HG02981 (cell line): ENCODE results near the gene VWA5B2.

Source experiments
- ATAC-seq: cut with Tn5 transposase; IDR thresholded peaks from one replicate; pipeline ENCODE4 v1.9.1; 2021; ENCODE audit warnings: mild to moderate bottlenecking, moderate library complexity; ENCODE audit not compliant: unreplicated experiment

Gene VWA5B2

DNA sequence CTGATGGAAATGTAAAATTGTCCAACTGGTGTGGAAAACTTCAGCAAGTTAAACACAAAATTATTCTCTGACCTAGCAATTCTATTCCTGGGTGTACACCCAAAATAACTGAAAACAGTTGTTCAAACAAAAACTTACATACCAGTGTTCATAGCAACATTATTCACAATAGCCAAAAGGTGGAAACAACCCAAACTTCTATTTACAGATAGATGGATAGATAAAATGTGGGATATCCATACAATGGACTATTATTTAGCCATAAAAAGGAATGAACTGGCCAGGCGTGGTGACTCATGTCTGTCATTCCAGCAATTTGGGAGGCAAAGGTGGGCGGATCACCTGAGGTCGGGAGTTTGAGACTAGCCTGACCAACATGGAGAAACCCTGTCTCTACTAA lies 6.9 kb upstream of the VWA5B2 start:
- ATAC-seq: no peak

DNA sequence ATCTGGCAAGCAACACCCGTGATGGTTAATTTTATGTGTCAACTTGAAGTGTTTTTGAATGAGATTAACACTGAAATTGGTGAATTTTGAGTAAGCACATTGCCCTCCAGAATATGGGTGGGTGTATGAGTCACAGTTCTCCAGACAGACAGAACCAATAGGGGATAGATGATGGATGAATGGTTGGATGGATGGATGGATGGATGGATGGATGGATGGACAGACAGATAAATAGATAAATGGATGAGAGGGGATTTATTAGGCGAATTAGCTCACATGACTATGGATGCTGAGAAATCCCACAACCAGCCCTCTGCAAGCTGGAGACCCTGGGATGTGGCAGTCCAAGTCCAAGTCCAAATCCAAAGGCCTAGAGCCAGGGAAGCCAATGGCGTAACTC lies 5.4 kb upstream of the VWA5B2 start:
- no peak for ATAC-seq

DNA sequence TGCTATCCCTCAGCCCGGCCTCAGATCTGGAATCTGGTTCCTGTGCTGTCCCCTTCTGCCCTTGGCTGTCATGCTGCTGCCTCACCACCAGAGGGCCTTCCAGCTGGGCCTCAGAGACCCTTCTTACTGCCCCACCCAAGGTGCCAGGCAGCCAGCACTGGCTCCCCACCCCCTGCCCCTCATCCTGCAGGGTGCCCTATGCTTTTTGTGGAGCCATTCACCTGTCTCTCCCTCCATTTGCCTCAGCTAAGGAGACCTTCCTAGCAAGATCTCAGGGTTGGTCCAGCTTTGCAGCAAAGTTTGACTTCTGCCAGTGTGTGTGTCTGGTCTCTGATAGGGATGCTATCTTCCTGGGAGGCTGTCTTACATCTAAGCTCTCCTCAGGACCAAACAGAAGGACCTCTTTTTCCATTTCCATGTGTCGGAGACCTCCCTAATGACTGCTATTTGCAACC lies 1.9 kb upstream of the VWA5B2 start:
- no peak for ATAC-seq

DNA sequence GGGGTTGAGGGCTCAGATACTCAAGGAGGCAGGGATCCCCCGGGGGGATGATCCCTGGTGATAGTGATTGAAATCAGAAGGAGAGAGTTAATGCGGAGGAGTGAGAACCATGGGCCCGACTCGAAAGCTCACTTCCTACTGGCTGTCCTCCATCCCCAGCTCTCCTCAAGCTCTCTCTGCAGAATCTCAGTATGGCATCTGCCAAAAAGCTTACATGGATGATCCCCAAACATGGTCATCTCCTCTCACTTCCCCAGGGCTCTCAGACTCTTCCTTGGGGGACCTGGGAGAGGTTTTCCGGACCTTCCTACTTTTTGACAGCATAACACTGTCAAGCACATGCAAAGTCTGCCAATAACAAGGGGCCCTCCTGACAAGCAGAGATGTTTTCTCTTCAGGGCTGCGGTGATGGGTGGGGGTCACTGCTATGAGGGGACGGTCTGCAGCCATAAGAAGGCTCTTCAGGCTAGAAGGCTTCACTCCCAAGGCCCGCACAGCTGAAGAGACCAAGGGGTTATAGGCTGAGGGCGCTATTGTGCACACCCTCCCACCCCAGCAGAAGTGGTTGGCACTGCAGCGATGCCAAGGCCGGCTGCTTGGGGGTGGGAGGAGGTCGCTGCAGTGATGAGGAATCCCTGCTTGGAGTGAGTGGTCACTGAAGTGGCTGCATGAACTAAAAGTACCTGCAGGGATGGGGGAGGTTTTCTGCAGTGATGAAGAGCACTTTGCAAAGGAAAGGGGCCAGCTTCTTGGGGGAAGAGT lies 828 bp upstream of the VWA5B2 start:
- ATAC-seq: no peak

DNA sequence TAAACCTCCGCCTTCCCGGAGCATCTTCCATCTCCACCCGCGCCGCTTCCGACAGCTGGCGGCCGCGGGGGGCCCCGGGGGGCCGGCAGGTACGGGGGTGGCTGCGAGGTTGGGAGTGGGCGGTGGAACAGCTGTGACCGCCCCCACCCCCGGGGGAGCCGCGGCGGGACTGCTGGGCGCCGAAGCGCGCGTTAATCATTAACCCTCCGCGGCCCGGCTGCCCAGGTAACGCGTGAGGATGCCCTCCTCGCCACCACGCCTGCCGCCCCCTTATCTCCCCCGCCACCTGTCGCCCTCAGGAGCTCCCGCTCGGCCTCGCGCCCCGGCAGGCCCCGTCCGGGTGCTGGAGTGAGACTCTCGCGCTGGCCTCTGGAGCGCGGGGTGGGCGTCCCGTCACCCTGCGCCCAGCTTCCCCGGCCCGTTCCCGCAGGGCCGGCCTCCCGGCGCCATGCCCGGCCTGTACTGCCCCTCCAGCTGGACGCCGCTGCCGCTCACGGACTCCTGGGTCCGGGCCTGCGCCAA lies 757 bp downstream of the VWA5B2 start:
- no peak for ATAC-seq

GRCh38 chr3:184230603-184231528 lies 1.5 kb downstream of the VWA5B2 start:
- no peak for ATAC-seq

- ATAC-seq: no peak
Observed at GRCh38 chr3:184231671-184232070, 2.3 kb downstream of the VWA5B2 start.

DNA sequence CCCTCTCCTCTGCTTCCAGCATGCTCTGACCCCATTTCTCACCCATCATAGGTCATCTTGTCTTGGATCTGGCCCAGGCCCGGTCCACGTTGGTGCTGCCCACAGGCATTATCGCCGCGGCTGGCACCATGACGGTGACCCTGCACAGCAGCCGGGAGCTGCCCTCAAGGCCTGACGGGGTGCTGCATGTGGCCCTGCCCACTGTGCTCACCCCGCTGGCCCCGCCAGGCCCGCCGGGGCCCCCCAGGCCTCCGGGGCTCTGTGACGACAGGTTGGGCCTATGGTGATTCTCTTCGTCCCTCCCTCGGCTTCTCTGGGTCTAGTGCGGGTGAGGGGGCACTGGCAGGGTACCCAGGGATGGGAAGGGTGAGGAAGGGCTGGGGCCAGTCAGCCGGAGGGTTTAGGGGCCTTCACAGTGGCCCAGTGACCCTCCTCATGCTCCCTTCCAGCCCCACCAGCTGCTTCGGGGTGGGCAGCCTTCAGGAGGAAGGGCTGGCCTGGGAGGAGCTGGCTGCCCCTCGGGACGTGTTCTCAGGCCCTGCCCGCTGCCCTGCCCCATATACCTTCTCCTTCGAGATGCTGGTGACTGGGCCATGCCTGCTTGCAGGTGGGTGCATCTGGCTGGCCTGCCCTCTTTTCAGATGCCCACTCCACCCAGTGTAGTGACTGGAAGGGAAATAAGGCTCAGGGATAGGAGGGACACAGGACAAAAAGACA lies 3.9 kb downstream of the VWA5B2 start:
- no peak for ATAC-seq

GRCh38 chr3:184234224-184234623 lies 4.8 kb downstream of the VWA5B2 start:
- no peak for ATAC-seq

- no peak for ATAC-seq
Observed at GRCh38 chr3:184234671-184235380, 5.4 kb downstream of the VWA5B2 start.

DNA sequence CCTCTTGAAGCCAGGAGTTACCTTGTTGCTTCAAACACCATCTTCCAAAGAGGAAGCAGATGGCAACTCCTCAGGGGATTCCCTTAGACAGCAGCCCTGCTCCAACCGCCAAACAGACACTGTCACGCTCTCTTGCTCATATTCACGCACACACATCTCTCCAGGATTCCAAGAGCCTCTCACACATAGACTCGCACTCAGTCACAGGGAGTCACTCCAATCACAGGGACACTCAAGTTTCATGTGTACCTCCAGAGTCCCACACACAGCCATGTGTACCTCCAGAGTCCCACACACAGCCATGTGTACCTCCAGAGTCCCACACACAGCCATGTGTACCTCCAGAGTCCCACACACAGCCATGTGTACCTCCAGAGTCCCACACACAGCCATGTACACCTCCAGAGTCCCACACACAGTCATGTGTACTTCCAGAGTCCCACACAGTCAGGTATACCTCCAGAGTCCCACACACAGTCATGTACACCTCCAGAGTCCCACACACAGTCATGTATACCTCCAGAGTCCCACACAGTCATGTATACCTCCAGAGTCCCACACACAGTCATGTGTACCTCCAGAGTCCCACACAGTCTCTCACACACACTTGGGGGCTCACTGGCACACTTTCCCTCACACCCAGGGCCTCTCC lies 6.1 kb downstream of the VWA5B2 start:
- ATAC-seq: no peak

DNA sequence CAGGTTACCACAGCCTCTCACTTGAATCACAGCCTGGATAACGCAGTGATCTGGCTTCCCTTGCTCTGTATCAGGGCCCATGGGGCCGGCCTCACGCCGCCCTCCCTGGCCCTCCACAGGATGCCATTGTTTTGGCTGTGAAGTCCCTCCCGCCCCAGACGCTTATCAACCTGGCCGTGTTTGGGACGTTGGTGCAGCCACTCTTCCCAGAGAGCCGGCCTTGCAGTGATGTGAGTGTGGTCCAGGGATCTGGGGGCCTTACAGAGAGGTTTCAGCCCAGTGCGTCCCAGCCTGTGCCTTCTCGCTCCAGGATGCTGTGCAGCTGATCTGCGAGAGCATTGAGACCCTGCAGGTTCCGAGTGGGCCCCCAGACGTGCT lies 6.6 kb downstream of the VWA5B2 start:
- no peak for ATAC-seq

DNA sequence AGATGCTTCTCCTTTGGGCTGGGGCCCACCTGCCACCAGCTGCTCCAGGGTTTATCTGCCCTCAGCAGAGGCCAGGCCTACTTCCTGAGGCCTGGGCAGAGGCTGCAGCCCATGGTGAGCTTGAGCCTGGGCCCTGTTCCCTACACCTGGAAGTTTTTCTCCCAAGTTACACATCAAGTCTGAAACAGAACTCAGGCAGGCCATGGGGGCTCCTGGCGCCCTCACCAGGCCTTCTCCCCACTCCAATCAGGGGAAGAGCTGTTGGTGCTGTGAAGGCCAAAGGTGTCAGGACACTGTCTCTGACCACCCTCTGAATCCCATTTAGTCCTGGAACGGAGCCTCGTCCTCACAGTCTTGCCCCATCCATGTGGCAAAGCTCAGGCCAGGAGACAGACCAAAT lies 7.3 kb downstream of the VWA5B2 start:
- no peak for ATAC-seq

GRCh38 chr3:184237211-184237610 lies 7.8 kb downstream of the VWA5B2 start:
- no peak for ATAC-seq

- no peak for ATAC-seq
Observed at GRCh38 chr3:184237807-184238206, 8.4 kb downstream of the VWA5B2 start.

DNA sequence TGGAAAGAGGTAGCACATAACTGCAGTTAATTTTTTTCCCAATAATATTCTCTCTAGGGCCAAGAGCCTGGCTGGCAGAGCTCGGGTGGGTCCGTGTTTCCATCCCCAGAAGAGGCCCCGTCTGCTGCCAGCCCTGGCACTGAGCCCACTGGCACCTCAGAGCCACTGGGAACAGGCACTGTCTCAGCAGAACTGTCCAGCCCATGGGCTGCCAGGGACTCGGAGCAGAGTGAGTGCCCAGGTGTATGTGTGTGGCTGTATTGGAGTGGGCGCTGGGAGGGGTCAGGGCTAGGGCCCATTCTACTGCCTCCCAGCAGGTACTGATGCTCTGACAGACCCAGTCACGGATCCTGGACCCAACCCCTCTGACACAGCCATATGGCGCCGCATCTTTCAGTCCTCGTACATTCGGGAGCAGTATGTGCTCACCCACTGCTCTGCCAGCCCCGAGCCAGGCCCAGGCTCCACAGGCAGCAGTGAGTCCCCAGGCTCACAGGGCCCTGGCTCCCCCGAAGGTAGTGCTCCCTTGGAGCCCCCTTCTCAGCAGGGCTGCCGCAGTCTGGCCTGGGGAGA lies 8.9 kb downstream of the VWA5B2 start:
- ATAC-seq: no peak

- no peak for ATAC-seq
Observed at GRCh38 chr3:184239221-184239620, 9.8 kb downstream of the VWA5B2 start.

- ATAC-seq: no peak
Observed at GRCh38 chr3:184239708-184240107, 10.3 kb downstream of the VWA5B2 start.

- ATAC-seq: no peak
Observed at GRCh38 chr3:184240384-184241140, 11.2 kb downstream of the VWA5B2 start.
